GM08714 (cell line): ENCODE measurements around the gene ZIC4.

Source experiments
- H3K4me3 ChIP-seq: fragments of 200-500 bp; sonication (Bioruptor generic); 2 replicates; pipeline ENCODE4 v1.5.1; 2014; ENCODE audit warnings: mild to moderate bottlenecking, low read length, inconsistent platforms
- ZNF274 ChIP-seq: IDR thresholded peaks from 2 replicates; pipeline ENCODE4 v1.6.1; 2012; ENCODE audit warnings: mild to moderate bottlenecking, low read depth, low read length

The ZIC4 gene

DNA sequence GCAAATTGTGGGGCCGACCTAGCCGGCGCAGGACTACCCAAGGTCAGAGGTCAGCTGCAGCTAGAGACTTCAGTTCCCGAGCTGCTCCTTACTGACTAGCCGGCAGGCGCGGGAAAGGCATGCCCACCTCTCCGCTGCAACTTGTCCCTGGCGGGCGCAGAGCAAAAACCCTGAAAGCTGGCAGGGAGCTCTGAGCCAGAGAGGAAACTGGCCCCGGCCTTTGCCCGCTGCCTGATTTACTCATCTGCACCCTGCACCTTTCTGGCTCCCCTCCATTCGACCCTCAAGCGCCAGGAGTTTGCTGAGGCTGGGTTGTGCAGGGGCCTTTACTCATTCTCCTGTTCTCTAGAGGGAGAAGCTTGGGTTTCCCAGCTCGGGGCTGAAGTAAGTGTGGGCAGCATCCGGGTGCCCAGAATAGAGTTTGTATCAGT is 1.5 kb downstream of the ZIC4 start:
- H3K4me3 ChIP-seq: no peak overlapping the region
- no peak for TF ChIP-seq ZNF274

GRCh38 chr3:147404000-147404799 is 2.1 kb downstream of the ZIC4 start:
- TF ChIP-seq ZNF274: no peak
- no peak overlapping the region for H3K4me3 ChIP-seq

- no peak for TF ChIP-seq ZNF274
- no peak overlapping the region for H3K4me3 ChIP-seq
These were observed 2.8 kb downstream of the ZIC4 start for GRCh38 chr3:147403511-147403910.

- no peak for TF ChIP-seq ZNF274
- no peak overlapping the region for H3K4me3 ChIP-seq
These were observed 4.2 kb downstream of the ZIC4 start for GRCh38 chr3:147402159-147402558.

GRCh38 chr3:147401421-147401820 is 4.9 kb downstream of the ZIC4 start:
- no peak overlapping the region for H3K4me3 ChIP-seq
- TF ChIP-seq ZNF274: no peak

GRCh38 chr3:147400999-147401398 is 5.3 kb downstream of the ZIC4 start:
- no peak for TF ChIP-seq ZNF274
- H3K4me3 ChIP-seq: no peak overlapping the region

DNA sequence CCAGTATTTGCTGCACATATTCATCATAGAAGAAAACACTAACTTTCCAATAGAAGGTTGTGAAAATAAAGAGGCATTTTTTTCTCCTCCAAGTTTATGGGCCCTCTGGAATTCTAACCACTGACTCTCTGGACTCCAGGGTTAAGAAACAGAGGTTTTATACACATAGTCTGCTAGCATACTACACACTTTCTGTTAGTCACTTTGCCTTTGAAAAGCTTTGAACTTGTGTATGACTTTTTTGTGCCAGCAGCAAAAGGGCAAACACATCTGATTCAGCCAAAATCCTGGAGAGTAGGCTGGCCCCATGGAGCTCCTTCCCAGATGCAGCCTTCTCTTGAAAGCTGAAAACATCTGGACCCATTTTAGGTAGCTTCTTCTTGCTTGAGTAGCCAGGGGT is 6.2 kb downstream of the ZIC4 start:
- no peak for TF ChIP-seq ZNF274
- no peak overlapping the region for H3K4me3 ChIP-seq

DNA sequence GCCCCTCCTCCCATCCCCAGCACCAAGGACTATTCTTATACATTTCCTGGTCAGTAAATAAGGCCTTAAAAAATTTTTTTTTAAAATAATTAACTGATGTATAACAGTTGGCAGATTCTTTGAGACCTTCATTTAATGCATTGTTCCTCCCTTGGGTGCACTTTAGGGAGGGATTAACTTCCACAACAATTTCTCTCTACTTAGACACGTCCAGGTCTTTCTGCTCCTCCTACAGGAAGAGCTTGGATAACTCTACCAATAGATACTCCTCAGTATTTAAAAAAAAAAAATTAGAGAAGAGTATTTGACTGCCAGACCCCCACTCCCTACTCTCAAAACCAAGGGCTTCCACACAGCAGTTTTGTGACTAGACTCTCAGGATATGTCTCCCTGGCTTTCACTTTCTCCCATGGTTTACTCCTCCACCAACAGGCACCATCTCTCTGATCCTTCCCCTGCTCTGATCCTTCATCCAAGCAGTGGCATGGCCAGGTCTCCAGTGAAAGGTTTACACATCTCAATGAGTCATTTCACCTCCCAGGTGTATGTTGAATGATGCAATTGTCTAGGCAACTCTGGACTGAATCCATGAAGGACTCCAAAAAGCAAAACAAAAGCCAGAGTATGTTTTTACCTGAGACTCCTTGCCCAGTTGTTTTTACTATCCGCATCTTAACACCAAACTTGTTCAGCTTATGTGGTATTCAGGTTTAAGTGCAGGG is 7.4 kb downstream of the ZIC4 start:
- no peak for TF ChIP-seq ZNF274
- no peak overlapping the region for H3K4me3 ChIP-seq

DNA sequence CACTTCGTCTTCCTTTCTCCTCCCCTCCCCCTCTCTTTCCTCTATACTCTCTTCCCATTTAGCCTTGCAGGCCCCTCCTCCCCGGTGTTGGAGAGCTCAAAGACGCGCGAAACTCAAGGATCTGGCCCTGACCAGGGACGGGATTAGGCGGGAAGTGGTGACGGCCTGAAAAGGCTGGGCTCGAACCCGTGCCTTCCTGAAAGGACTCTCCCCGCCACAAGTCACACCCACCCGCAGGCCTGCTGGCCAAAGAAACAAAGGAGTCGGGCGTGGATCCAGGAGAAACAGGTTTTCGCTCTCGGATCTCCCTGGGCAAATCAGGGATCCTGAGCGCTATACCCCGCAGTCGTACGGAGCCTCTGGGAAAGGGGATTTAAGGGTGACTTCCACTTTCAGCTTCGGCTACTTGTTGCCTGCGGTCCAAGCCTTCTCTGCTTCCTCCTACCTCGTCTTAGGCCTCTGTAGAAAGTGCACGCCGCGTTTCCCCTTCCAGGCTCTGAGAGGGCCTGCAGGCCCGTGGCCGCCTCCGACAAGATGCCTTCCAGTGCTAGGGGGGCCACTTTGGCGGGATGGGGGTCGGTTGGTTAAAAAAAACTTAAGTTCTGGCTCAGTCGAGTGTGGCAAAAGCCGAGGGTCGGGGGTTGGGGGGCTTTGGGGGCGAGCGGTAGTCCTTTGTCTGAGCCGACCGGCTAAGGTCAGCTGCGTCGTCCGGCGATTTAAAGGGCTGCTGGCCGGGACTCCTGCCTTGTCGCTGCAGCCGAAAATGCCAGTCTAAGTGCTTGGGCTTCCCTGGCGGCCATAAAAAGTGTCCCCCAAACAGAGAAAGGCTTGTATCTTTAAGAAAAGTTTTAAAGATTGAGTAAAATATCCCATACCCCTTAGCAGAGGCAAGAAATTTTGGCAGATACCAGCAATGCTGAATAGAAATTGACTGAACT is 8.2 kb downstream of the ZIC4 start:
- no peak for TF ChIP-seq ZNF274
- H3K4me3 ChIP-seq: no peak overlapping the region

GRCh38 chr3:147397155-147397874 is 9.0 kb downstream of the ZIC4 start:
- TF ChIP-seq ZNF274: no peak
- no peak overlapping the region for H3K4me3 ChIP-seq

DNA sequence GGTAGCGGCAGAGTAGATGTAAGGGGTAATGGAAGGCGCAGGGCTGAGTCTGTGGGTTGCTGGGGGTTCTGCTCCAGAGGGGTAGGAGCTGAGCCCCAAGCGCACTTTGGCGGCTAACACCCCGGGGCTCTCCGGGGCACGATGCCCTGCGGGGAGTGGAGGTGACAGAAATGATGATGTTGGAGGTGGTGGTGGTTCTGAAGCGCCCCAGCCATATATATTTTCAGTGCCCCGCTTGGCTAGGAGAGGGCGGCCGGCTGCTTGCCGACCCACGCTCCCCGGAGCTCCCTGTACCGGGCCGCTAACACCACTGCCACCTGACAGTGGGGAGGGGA is 9.7 kb downstream of the ZIC4 start:
- no peak overlapping the region for H3K4me3 ChIP-seq
- no peak for TF ChIP-seq ZNF274

- no peak overlapping the region for H3K4me3 ChIP-seq
These were observed 10.2 kb downstream of the ZIC4 start for GRCh38 chr3:147395899-147396711.

DNA sequence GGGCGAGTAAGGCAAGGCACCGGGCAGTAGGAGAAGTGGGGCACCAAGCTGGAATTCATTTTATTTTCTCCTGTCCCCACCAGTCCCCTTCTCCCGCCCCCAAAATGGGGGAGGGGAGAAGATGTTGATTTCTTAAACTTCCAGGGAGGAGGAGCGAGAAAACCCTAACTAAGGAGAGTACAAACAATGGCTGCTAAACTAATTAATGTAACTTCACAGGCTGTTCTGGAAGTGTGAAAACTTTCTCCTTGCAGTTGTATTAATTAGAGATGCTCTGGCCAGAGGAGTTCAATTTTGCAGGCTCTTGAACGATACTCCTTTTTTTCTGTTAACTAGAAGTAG is 11.5 kb downstream of the ZIC4 start:
- no peak for TF ChIP-seq ZNF274
- no peak overlapping the region for H3K4me3 ChIP-seq

More at GRCh38 chr3:147395899-147396711, 10.2 kb downstream of the ZIC4 start:
- no peak for TF ChIP-seq ZNF274
